ENCODE measurements around the gene CISH.

GRCh38 chr3:50606596-50606995, 5.0 kb downstream of the CISH start:
- TF ChIP-seq EZH2 (IDR thresholded peaks at IDR 0.05; ENCODE audit: borderline replicate concordance, control insufficient read depth, low read depth, low read length): no peak
- no peak for TF ChIP-seq JUND (IDR thresholded peaks at IDR 0.05; ENCODE audit: low read depth, low read length)
- TF ChIP-seq CBX3 (IDR thresholded peaks at IDR 0.05; ENCODE audit: borderline replicate concordance, low read depth): no peak
- no peak for TF ChIP-seq NR2C2 (IDR thresholded peaks at IDR 0.05; ENCODE audit: borderline replicate concordance, control insufficient read depth, insufficient read length, low read depth)

Measured in GM12878 (cell line).